ENCODE data around the gene ZNF277. TPM values are rescaled to one million over a fixed set of nuclear protein-coding genes. Genes with fewer than 3 reads are reported as not detected.

ZNF277 gene
- total RNA-seq, 1 experiment from 2014 or later, result 19.9 TPM

GRCh38 chr7:112298543-112299100, 92.1 kb downstream of the ZNF277 start:
- POLR2A ChIA-PET, result no interaction called here
- no peak overlapping the region for H3K27ac Mint-ChIP-seq (ENCODE audit: low read depth, unreplicated experiment)

GRCh38 chr7:112300072-112300471, 93.6 kb downstream of the ZNF277 start:
- Mint-ChIP-seq H3K27ac (ENCODE audit: low read depth, unreplicated experiment) (no peak overlapping the region), H3K9me3 (ENCODE audit: unreplicated experiment) (no peaks in the 10 kb centered on the region), H3K36me3 (ENCODE audit: insufficient read depth, unreplicated experiment) (peaks cover 22% of the 10 kb centered on the region), H3K4me1 (ENCODE audit: insufficient read depth, unreplicated experiment) (no peaks in the 10 kb centered on the region), H3K27me3 (ENCODE audit: insufficient read depth, unreplicated experiment) (no peaks in the 10 kb centered on the region), H3K4me3 (ENCODE audit: unreplicated experiment) (no peak overlapping the region)
- CTCF ChIA-PET, result no interaction called here
- DNase-seq (ENCODE audit: unreplicated experiment), result no peak
- POLR2A ChIA-PET, result no interaction called here
- no TSS peak for BruUV-seq (replicated peaks)
- intact Hi-C loops (cut with micrococcal nuclease), result no loop called here
- no peak for TF ChIP-seq CTCF (IDR thresholded peaks at IDR 0.05; ENCODE audit: unreplicated experiment)

More at GRCh38 chr7:112298543-112299100, 92.1 kb downstream of the ZNF277 start:
- DNase-seq (ENCODE audit: unreplicated experiment), result no peak
- H3K36me3 Mint-ChIP-seq (ENCODE audit: insufficient read depth, unreplicated experiment), result peaks cover 19% of the 10 kb centered on the region
- intact Hi-C loops (cut with micrococcal nuclease), result no loop called here
- no TSS peak for BruUV-seq (replicated peaks)
- CTCF ChIA-PET, result interaction anchor here (0.8 kb wide), 1 partner anchor 71 kb away, joined by 3 read pairs; no protein-coding TSS in a partner anchor
- TF ChIP-seq CTCF (IDR thresholded peaks at IDR 0.05; ENCODE audit: unreplicated experiment), result no peak
- no peak overlapping the region for H3K4me3 Mint-ChIP-seq (ENCODE audit: unreplicated experiment)
- no peaks in the 10 kb centered on the region for H3K4me1 Mint-ChIP-seq (ENCODE audit: insufficient read depth, unreplicated experiment)
- H3K9me3 Mint-ChIP-seq (ENCODE audit: unreplicated experiment), result no peaks in the 10 kb centered on the region
- H3K27me3 Mint-ChIP-seq (ENCODE audit: insufficient read depth, unreplicated experiment), result no peaks in the 10 kb centered on the region

GRCh38 chr7:112300831-112301407, 94.4 kb downstream of the ZNF277 start:
- no peak overlapping the region for H3K27ac Mint-ChIP-seq (ENCODE audit: low read depth, unreplicated experiment)
- no peaks in the 10 kb centered on the region for H3K27me3 Mint-ChIP-seq (ENCODE audit: insufficient read depth, unreplicated experiment)
- POLR2A ChIA-PET, result interaction anchor here (0.6 kb wide), 1 partner anchor 27 kb away, joined by 3 read pairs; no protein-coding TSS in a partner anchor
- CTCF ChIA-PET, result interaction anchor here (0.7 kb wide), 1 partner anchor 22 kb away, joined by 3 read pairs; no protein-coding TSS in a partner anchor
- intact Hi-C loops (cut with micrococcal nuclease), result no loop called here
- peaks cover 22% of the 10 kb centered on the region for H3K36me3 Mint-ChIP-seq (ENCODE audit: insufficient read depth, unreplicated experiment)
- no peaks in the 10 kb centered on the region for H3K9me3 Mint-ChIP-seq (ENCODE audit: unreplicated experiment)
- no peaks in the 10 kb centered on the region for H3K4me1 Mint-ChIP-seq (ENCODE audit: insufficient read depth, unreplicated experiment)
- DNase-seq (ENCODE audit: unreplicated experiment), result no peak
- no TSS peak for BruUV-seq (replicated peaks)
- no peak overlapping the region for H3K4me3 Mint-ChIP-seq (ENCODE audit: unreplicated experiment)
- TF ChIP-seq CTCF (IDR thresholded peaks at IDR 0.05; ENCODE audit: unreplicated experiment), result no peak

- Mint-ChIP-seq H3K36me3 (ENCODE audit: insufficient read depth, unreplicated experiment) (peaks cover 15% of the 10 kb centered on the region), H3K4me3 (ENCODE audit: unreplicated experiment) (no peak overlapping the region), H3K9me3 (ENCODE audit: unreplicated experiment) (no peaks in the 10 kb centered on the region), H3K4me1 (ENCODE audit: insufficient read depth, unreplicated experiment) (no peaks in the 10 kb centered on the region), H3K27me3 (ENCODE audit: insufficient read depth, unreplicated experiment) (no peaks in the 10 kb centered on the region), H3K27ac (ENCODE audit: low read depth, unreplicated experiment) (no peak overlapping the region)
- BruUV-seq (replicated peaks), result no TSS peak
- no peak for DNase-seq (ENCODE audit: unreplicated experiment)
- intact Hi-C loops (cut with micrococcal nuclease), result no loop called here
- POLR2A ChIA-PET, result no interaction called here
- no peak for TF ChIP-seq CTCF (IDR thresholded peaks at IDR 0.05; ENCODE audit: unreplicated experiment)
- CTCF ChIA-PET, result no interaction called here
Observed at GRCh38 chr7:112302566-112302965, 96.1 kb downstream of the ZNF277 start.

Measured in MCF 10A (cell line).